ENCODE measurements around the gene HTR2A. TPM values are rescaled to one million over a fixed set of nuclear protein-coding genes. Genes with fewer than 3 reads are reported as not detected.

Gene HTR2A
- total RNA-seq, 1 experiment from 2014 or later, result not detected

DNA sequence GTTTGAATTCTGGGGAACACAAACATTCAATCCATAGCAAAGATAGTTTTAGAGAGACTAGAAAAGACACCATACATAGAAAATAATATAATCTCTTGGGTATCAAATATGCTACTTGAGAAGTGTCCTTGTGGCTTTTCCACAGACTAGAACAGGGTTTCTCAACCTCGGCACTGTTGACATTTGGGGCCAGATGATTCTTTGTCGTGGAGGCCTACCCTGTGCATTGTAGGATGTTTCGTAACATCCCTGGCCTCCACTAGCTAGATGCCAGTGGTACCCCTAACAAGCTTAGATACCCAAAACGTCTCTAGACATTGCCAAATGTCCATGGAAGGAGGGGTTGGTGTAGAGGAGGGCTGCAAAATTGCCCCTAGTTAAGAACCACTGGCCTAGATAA, 97.7 kb downstream of the HTR2A start:
- H3K27ac Mint-ChIP-seq (ENCODE audit: unreplicated experiment), result no peak overlapping the region
- TF ChIP-seq, protein P1, sequence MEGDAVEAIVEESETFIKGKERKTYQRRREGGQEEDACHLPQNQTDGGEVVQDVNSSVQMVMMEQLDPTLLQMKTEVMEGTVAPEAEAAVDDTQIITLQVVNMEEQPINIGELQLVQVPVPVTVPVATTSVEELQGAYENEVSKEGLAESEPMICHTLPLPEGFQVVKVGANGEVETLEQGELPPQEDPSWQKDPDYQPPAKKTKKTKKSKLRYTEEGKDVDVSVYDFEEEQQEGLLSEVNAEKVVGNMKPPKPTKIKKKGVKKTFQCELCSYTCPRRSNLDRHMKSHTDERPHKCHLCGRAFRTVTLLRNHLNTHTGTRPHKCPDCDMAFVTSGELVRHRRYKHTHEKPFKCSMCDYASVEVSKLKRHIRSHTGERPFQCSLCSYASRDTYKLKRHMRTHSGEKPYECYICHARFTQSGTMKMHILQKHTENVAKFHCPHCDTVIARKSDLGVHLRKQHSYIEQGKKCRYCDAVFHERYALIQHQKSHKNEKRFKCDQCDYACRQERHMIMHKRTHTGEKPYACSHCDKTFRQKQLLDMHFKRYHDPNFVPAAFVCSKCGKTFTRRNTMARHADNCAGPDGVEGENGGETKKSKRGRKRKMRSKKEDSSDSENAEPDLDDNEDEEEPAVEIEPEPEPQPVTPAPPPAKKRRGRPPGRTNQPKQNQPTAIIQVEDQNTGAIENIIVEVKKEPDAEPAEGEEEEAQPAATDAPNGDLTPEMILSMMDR (IDR thresholded peaks at IDR 0.05; ENCODE audit: unreplicated experiment), result no peak
- H3K9me3 Mint-ChIP-seq (ENCODE audit: low read depth, unreplicated experiment), result no peaks in the 10 kb centered on the region
- no TSS peak for BruUV-seq (replicated peaks)
- H3K36me3 Mint-ChIP-seq (ENCODE audit: insufficient read depth, unreplicated experiment), result peaks cover 14% of the 10 kb centered on the region
- no peak overlapping the region for H3K4me3 Mint-ChIP-seq (ENCODE audit: low read depth, unreplicated experiment)
- intact Hi-C loops (cut with micrococcal nuclease; ENCODE audit: unreplicated experiment), result no loop called here
- peaks cover 28% of the 10 kb centered on the region for H3K4me1 Mint-ChIP-seq (ENCODE audit: low read depth, unreplicated experiment)
- CTCF ChIA-PET, result no interaction called here
- no peak for DNase-seq
- H3K27me3 Mint-ChIP-seq (ENCODE audit: unreplicated experiment), result no peaks in the 10 kb centered on the region

DNA sequence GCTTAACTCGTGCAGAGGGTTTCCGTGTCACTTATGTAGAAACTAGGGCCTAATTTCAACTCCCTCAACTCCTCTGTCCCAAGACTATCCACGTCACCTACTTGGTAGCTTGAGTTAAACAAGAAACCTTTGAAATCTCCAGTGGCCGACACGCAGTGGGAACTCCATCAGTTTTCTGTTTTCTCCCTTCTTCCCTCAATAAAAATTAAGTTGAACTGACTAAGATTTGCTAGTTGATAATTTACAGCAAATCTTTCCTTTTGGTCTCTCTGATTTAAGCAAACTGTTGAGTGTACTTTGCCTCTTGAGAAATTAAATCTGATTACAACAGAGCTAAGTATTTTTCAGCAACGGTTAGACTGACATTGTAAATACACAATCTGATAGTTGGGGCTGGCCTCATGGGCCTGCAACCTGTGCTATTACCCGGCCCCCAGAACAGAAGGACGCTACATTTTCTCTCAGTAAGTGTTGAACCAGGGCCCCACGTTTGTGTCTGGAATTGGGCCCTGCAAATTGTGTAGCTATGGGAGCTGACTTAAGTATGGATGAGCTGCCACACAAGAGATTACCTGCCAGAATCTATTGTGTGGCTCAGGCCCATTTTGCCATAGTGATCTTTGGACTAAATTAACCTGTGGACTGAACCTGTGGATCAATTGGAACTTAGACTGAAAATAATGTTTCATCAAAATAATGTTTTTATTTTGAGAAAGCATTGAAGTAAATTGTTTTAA, 99.2 kb downstream of the HTR2A start:
- Mint-ChIP-seq H3K4me3 (ENCODE audit: low read depth, unreplicated experiment) (peak overlapping the region; percentile 87), H3K27me3 (ENCODE audit: unreplicated experiment) (no peaks in the 10 kb centered on the region), H3K27ac (ENCODE audit: unreplicated experiment) (peak overlapping the region; percentile 82), H3K9me3 (ENCODE audit: low read depth, unreplicated experiment) (no peaks in the 10 kb centered on the region), H3K36me3 (ENCODE audit: insufficient read depth, unreplicated experiment) (peaks cover 14% of the 10 kb centered on the region), H3K4me1 (ENCODE audit: low read depth, unreplicated experiment) (peaks cover 30% of the 10 kb centered on the region)
- no TSS peak for BruUV-seq (replicated peaks)
- intact Hi-C loops (cut with micrococcal nuclease; ENCODE audit: unreplicated experiment), result no loop called here
- CTCF ChIA-PET, result no interaction called here
- TF ChIP-seq, protein P1 (IDR thresholded peaks at IDR 0.05; ENCODE audit: unreplicated experiment), result no peak
- DNase-seq, result no peak

DNA sequence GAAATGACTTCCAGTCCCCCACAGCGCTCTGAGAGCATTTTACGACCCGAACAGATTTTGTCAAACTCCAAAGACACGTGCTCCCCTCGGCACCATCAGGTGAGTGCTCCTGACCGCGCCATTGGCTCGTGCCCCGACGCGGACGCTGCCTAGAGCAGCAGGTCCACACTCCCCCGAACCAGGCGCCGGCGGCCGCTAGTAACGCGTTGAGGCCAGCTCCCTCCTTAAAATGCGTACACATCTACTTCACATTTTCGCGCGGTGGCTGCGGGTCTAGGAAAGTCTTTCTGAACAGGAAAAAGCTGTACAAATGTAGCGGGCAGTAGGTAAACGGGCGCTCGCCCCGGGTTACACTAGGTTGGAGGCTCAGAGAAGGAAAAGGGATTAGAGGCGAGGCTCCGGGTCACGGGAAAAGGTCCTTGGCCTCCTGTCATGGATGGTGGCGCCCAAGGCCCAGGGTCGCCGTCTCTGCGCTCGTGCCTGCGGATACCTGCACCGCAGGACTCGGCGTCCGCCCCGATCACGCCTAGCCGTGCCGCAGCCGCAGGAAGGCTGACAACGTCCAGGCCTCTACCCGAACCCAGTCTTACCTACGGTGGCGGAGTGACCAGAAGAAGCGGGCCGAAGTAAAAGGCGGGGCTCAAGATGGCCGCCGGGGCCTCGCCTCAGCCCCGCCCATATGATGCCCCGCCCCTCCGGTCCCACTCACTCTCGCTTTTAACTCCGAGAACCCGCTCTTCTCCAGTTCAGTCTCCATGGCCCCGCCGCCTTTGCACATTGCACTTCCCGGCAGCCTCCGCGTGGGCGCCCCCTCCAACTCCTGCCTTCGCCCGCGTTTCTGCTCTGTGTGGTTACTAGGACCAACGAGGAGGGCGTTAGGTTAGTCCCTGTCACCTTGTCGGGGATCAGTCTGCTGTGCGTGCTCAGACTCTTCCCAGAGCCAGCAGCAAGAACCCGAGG, 100.1 kb downstream of the HTR2A start, which contains the start of gene ESD:
Gene ESD (minus strand): TSS at position 647 of the 960 bp plus-strand sequence. CDS start 5,748 bp downstream, outside the sequence.
- peak within 1 kb of the TSS; percentile 87 for H3K4me3 Mint-ChIP-seq (ENCODE audit: low read depth, unreplicated experiment)
- peaks cover 30% of the 10 kb centered on the region for H3K4me1 Mint-ChIP-seq (ENCODE audit: low read depth, unreplicated experiment)
- no peaks in the 10 kb centered on the region for H3K9me3 Mint-ChIP-seq (ENCODE audit: low read depth, unreplicated experiment)
- DNase-seq, result peak; percentile 90
- no peaks in the 10 kb centered on the region for H3K27me3 Mint-ChIP-seq (ENCODE audit: unreplicated experiment)
- CTCF ChIA-PET, result no interaction called here
- TSS peak; percentile 64 for BruUV-seq (replicated peaks)
- TF ChIP-seq, protein P1 (IDR thresholded peaks at IDR 0.05; ENCODE audit: unreplicated experiment), result no peak
- H3K36me3 Mint-ChIP-seq (ENCODE audit: insufficient read depth, unreplicated experiment), result peaks cover 14% of the 10 kb centered on the region
- H3K27ac Mint-ChIP-seq (ENCODE audit: unreplicated experiment), result peak within 1 kb of the TSS; percentile 82
- intact Hi-C loops (cut with micrococcal nuclease; ENCODE audit: unreplicated experiment), result no loop called here

GRCh38 chr13:46796129-46796514, 100.7 kb downstream of the HTR2A start:
- intact Hi-C loops (cut with micrococcal nuclease; ENCODE audit: unreplicated experiment), result no loop called here
- H3K4me1 Mint-ChIP-seq (ENCODE audit: low read depth, unreplicated experiment), result peaks cover 30% of the 10 kb centered on the region
- DNase-seq, result no peak

More at GRCh38 chr13:46796129-46796514, 100.7 kb downstream of the HTR2A start:
- no peaks in the 10 kb centered on the region for H3K27me3 Mint-ChIP-seq (ENCODE audit: unreplicated experiment)
- no TSS peak for BruUV-seq (replicated peaks)
- CTCF ChIA-PET, result no interaction called here
- TF ChIP-seq, protein P1 (IDR thresholded peaks at IDR 0.05; ENCODE audit: unreplicated experiment), result no peak
- peak overlapping the region; percentile 82 for H3K27ac Mint-ChIP-seq (ENCODE audit: unreplicated experiment)
- H3K4me3 Mint-ChIP-seq (ENCODE audit: low read depth, unreplicated experiment), result peak overlapping the region; percentile 87
- no peaks in the 10 kb centered on the region for H3K9me3 Mint-ChIP-seq (ENCODE audit: low read depth, unreplicated experiment)
- H3K36me3 Mint-ChIP-seq (ENCODE audit: insufficient read depth, unreplicated experiment), result peaks cover 14% of the 10 kb centered on the region
